ENCODE measurements around the gene LCP2. TPM values are rescaled to one million over a fixed set of nuclear protein-coding genes. Genes with fewer than 3 reads are reported as not detected.

The LCP2 gene
- total and polyA plus RNA-seq, 2 of the 8 experiments (the other 6 are each of a cell fraction or from before 2014, with no cell fraction given): 0.26 to 0.33 TPM

DNA sequence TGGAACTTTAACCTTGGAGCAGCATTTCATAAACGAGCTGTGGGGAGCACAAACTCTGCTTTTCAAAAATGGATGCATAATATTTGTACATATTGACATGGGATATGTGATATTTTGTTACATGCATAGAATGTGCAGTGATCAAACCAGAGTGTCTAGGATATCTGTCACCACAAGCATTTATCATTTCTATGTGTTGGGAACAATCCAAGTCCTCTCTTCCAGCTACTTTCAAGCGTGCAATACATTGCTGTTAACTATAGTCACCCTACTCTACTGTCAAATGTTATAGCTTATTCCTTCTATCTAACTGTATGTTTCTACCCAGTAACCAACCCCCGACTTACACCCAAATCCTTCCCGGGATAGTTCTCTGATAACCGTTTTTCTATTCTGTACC, 79.7 kb downstream of the LCP2 start:
- Histone ChIP-seq H3K23me2 (ENCODE audit: low read depth, low read length) (no peaks in the 10 kb centered on the region), H3K23ac (ENCODE audit: insufficient read length) (no peak overlapping the region), H2AFZ (ENCODE audit: low read length) (no peak overlapping the region), H3K18ac (ENCODE audit: extremely low read depth, low read length) (no peak overlapping the region), H2BK12ac (ENCODE audit: low read depth, low read length) (no peak overlapping the region), H3K9me3 (ENCODE audit: insufficient read depth in 2 of 2, low read depth in 1 of 2, low read length in 1 of 2) (no peaks in the 10 kb centered on the region), H3K79me2 (ENCODE audit: control insufficient read depth in 1 of 2, insufficient read depth in 2 of 2, low read length in 2 of 2) (no peaks in the 10 kb centered on the region), H3K36me3 (ENCODE audit: control insufficient read depth in 2 of 4, insufficient read depth in 4 of 4, low read length in 3 of 4) (no peaks in the 10 kb centered on the region), H3K79me1 (ENCODE audit: low read depth, low read length) (no peaks in the 10 kb centered on the region), H3K27me3 (replicated peaks in 1 of 4; ENCODE audit: control insufficient read depth in 3 of 4, extremely low read depth in 1 of 4, insufficient read depth in 3 of 4, low read length in 3 of 4) (peaks cover 0 to 19% (median 5%) of the 10 kb centered on the region in 4 experiments; a peak in 5 of 7 replicates), H3K9ac (replicated peaks in 1 of 4; ENCODE audit: extremely low read depth in 1 of 4, low read depth in 3 of 4, low read length in 3 of 4) (no peak overlapping the region), H2BK5ac (ENCODE audit: low read depth, low read length) (no peak overlapping the region), H3K27ac (ENCODE audit: low read depth, low read length) (no peak overlapping the region), H3K4me1 (replicated peaks in 1 of 4; ENCODE audit: control insufficient read depth in 3 of 4, insufficient read depth in 4 of 4, low read length in 3 of 4) (peaks cover 0 to 10% (median 1%) of the 10 kb centered on the region in 4 experiments; a peak in 3 of 7 replicates), H3K14ac (ENCODE audit: insufficient read length) (no peak overlapping the region), H2BK20ac (ENCODE audit: low read length) (no peak overlapping the region), H2BK15ac (ENCODE audit: low read length) (no peak overlapping the region), H2AK5ac (ENCODE audit: low read depth, low read length) (no peak overlapping the region), H4K91ac (replicated peaks; ENCODE audit: insufficient read length, low read length) (no peak overlapping the region), H3K4ac (replicated peaks; ENCODE audit: insufficient read length, low read depth, low read length) (no peak overlapping the region), H4K5ac (ENCODE audit: insufficient read length, low read depth, low read length) (no peak overlapping the region), H4K8ac (ENCODE audit: extremely low read depth, insufficient read depth, low read length) (no peak overlapping the region), H3K4me3 (ENCODE audit: extremely low read depth in 1 of 4, insufficient read depth in 2 of 4, low read depth in 3 of 4, low read length in 4 of 4) (no peak overlapping the region), H3K56ac (replicated peaks; ENCODE audit: insufficient read length, low read depth, low read length) (no peak overlapping the region), H4K20me1 (replicated peaks in 1 of 2; ENCODE audit: control insufficient read depth in 1 of 2, insufficient read depth in 2 of 2, low read length in 2 of 2) (peaks cover 0 to 1% of the 10 kb centered on the region in 2 experiments), H3K4me2 (ENCODE audit: insufficient read depth in 1 of 2, low read depth in 2 of 2, low read length in 2 of 2) (no peak overlapping the region), H2BK120ac (replicated peaks; ENCODE audit: low read depth, low read length) (no peak overlapping the region)
- FAIRE-seq (no peak), DNase-seq (ENCODE audit: low read depth in 1 of 2, low spot score in 2 of 2) (no peak)
- ChIA-PET POLR2A (ENCODE audit: partially characterized antibody) (interaction anchor here (1.0 kb wide), 1 partner anchor 14 kb away, joined by 4 read pairs; no protein-coding TSS in a partner anchor), CTCF (ENCODE audit: partially characterized antibody) (interaction anchor here (0.7 to 3.1 kb wide), 27 partner anchors 8 to 586 kb away, joined by 3 to 43 read pairs (median 4); partner anchors contain the start of gene FOXI1)
- 92% methylated on average over 5 of the region's 5 CpGs; no CpG with 5 or more reads in 1 of the 2 experiments for WGBS, 2 experiments (ENCODE audit: extremely low coverage in 1 of 2, insufficient coverage in 1 of 2, insufficient read length in 1 of 2, insufficient replicate concordance in 2 of 2, low coverage in 1 of 2, low lambda C conversion rate in 2 of 2, missing lambda C conversion rate in 1 of 2)
- TF ChIP-seq MAFK (IDR thresholded peaks at IDR 0.05; ENCODE audit: low read depth, low read length): no peak
- TF ChIP-seq, protein P1, sequence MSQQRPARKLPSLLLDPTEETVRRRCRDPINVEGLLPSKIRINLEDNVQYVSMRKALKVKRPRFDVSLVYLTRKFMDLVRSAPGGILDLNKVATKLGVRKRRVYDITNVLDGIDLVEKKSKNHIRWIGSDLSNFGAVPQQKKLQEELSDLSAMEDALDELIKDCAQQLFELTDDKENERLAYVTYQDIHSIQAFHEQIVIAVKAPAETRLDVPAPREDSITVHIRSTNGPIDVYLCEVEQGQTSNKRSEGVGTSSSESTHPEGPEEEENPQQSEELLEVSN (IDR thresholded peaks at IDR 0.05): no peak
- no peak for TF ChIP-seq SP2 (IDR thresholded peaks at IDR 0.05; ENCODE audit: low read length)
- no peak for TF ChIP-seq EP300 (IDR thresholded peaks at IDR 0.05; ENCODE audit: borderline replicate concordance in 1 of 2, low read depth in 2 of 2, low read length in 2 of 2)
- TF ChIP-seq POU5F1 (IDR thresholded peaks at IDR 0.05; ENCODE audit: low read depth, low read length): no peak
- no peak for TF ChIP-seq TBP (IDR thresholded peaks at IDR 0.05; ENCODE audit: low read depth, low read length)
- no peak for TF ChIP-seq ASH2L (IDR thresholded peaks at IDR 0.05; ENCODE audit: low read length)
- no peak for TF ChIP-seq RFX5 (IDR thresholded peaks at IDR 0.05; ENCODE audit: borderline replicate concordance, low read depth, low read length)
- no peak for TF ChIP-seq CBX5 (IDR thresholded peaks at IDR 0.05; ENCODE audit: low read depth, low read length)
- TF ChIP-seq PHF8 (conservative IDR thresholded peaks at IDR 0.05; ENCODE audit: low read depth, low read length): no peak
- no peak for TF ChIP-seq KDM1A (IDR thresholded peaks at IDR 0.05; ENCODE audit: borderline replicate concordance, low read length)

Data from H1 (cell line).